H9 (cell line): ENCODE measurements around the gene EPHA8. TPM values are rescaled to one million over a fixed set of nuclear protein-coding genes. Genes with fewer than 3 reads are reported as not detected.

Experiments used
- DNase-seq: peaks from one replicate; pipeline ENCODE4 v3.0.0-alpha.2; 2017
- H2AFZ ChIP-seq: one replicate; pipeline ENCODE4 v1.6.1; 2013; ENCODE audit warnings: mild to moderate bottlenecking, low read length, control low read depth, moderate library complexity
- H2AK5ac ChIP-seq: 2 replicates; pipeline ENCODE4 v1.6.1; 2013; ENCODE audit warnings: low read length, control low read depth, mixed read lengths; ENCODE audit not compliant: insufficient read length
- H2BK120ac ChIP-seq: one replicate; pipeline ENCODE4 v1.6.1; 2013; ENCODE audit warnings: low read depth, mild to moderate bottlenecking, low read length, control low read depth, inconsistent platforms; ENCODE audit not compliant: poor library complexity, severe bottlenecking
- H2BK12ac ChIP-seq: 2 replicates; pipeline ENCODE4 v1.6.1; 2013; ENCODE audit warnings: low read length, control low read depth, mixed read lengths, low read depth; ENCODE audit not compliant: insufficient read length
- H2BK15ac ChIP-seq: 2 replicates; pipeline ENCODE4 v1.6.1; 2013; ENCODE audit warnings: low read depth, low read length, control low read depth
- H2BK20ac ChIP-seq: one replicate; pipeline ENCODE4 v1.6.1; 2013; ENCODE audit warnings: low read depth, mild to moderate bottlenecking, low read length, control low read depth, inconsistent platforms; ENCODE audit not compliant: poor library complexity, severe bottlenecking
- H2BK5ac ChIP-seq: 2 replicates; pipeline ENCODE4 v1.6.1; 2013; ENCODE audit warnings: low read length, control low read depth, mixed read lengths; ENCODE audit not compliant: insufficient read length
- H3K14ac ChIP-seq: 2 replicates; pipeline ENCODE4 v1.6.1; 2013; ENCODE audit warnings: low read length, control low read depth; ENCODE audit not compliant: insufficient read depth
- H3K18ac ChIP-seq: 2 replicates; pipeline ENCODE4 v1.6.1; 2013; ENCODE audit warnings: low read depth, mild to moderate bottlenecking, mixed read lengths, low read length, control low read depth; ENCODE audit not compliant: insufficient read length
- H3K23ac ChIP-seq: 2 replicates; pipeline ENCODE4 v1.6.1; 2013; ENCODE audit warnings: low read length, control low read depth, mixed read lengths, low read depth; ENCODE audit not compliant: insufficient read length
- H3K23me2 ChIP-seq: 2 replicates; pipeline ENCODE4 v1.6.1; 2013; ENCODE audit warnings: low read depth, mild to moderate bottlenecking, mixed read lengths, low read length, control low read depth; ENCODE audit not compliant: insufficient read length, poor library complexity, severe bottlenecking
- H3K27ac ChIP-seq: 2 replicates; pipeline ENCODE4 v1.5.1; 2013; ENCODE audit warnings: low read length, control low read depth, mixed read lengths, low read depth; ENCODE audit not compliant: insufficient read length
- H3K27me3 ChIP-seq: 2 replicates; pipeline ENCODE4 v1.6.1; 2013; ENCODE audit warnings: low read length, control low read depth, inconsistent platforms; ENCODE audit not compliant: insufficient read depth
- H3K4ac ChIP-seq: 2 replicates; pipeline ENCODE4 v1.6.1; 2013; ENCODE audit warnings: low read depth, mild to moderate bottlenecking, control low read depth, inconsistent platforms, low read length, moderate library complexity
- H3K4me1 ChIP-seq: 2 replicates; pipeline ENCODE4 v1.6.1; 2013; ENCODE audit warnings: low read length, control low read depth, inconsistent platforms; ENCODE audit not compliant: insufficient read depth
- H3K4me2 ChIP-seq: 2 replicates; pipeline ENCODE4 v1.6.1; 2013; ENCODE audit warnings: low read length, control low read depth, mixed read lengths; ENCODE audit not compliant: insufficient read length, insufficient read depth
- H3K56ac ChIP-seq: 2 replicates; pipeline ENCODE4 v1.6.1; 2013; ENCODE audit warnings: low read depth, mild to moderate bottlenecking, mixed read lengths, low read length, control low read depth; ENCODE audit not compliant: insufficient read length
- H3K79me1 ChIP-seq: 2 replicates; pipeline ENCODE4 v1.6.1; 2013; ENCODE audit warnings: low read depth, mild to moderate bottlenecking, moderate library complexity, low read length, control low read depth, inconsistent platforms; ENCODE audit not compliant: insufficient read depth, poor library complexity, severe bottlenecking
- H3K79me2 ChIP-seq: 2 replicates; pipeline ENCODE4 v1.6.1; 2013; ENCODE audit warnings: low read length, control low read depth, inconsistent platforms; ENCODE audit not compliant: insufficient read depth
- H3K9ac ChIP-seq: 2 replicates; pipeline ENCODE4 v1.6.1; 2013; ENCODE audit warnings: low read length, control low read depth, mixed read lengths; ENCODE audit not compliant: insufficient read length; ENCODE audit errors: extremely low read depth
- H3K9me3 ChIP-seq: one replicate; pipeline ENCODE4 v1.6.1; 2013; ENCODE audit warnings: low read depth, low read length, inconsistent platforms; ENCODE audit not compliant: control insufficient read depth
- H3T11ph ChIP-seq: one replicate; pipeline ENCODE4 v1.6.1; 2013; ENCODE audit warnings: mild to moderate bottlenecking, low read length, control low read depth, inconsistent platforms
- H4K20me1 ChIP-seq: one replicate; pipeline ENCODE4 v1.6.1; 2013; ENCODE audit not compliant: control insufficient read depth, insufficient read length, insufficient read depth
- H4K5ac ChIP-seq: 2 replicates; pipeline ENCODE4 v1.6.1; 2013; ENCODE audit warnings: low read depth, mild to moderate bottlenecking, mixed read lengths, low read length, control low read depth; ENCODE audit not compliant: insufficient read length
- H4K8ac ChIP-seq: replicated peaks from 2 replicates; pipeline ENCODE4 v1.6.1; 2013; ENCODE audit warnings: low read length, control low read depth, mixed read lengths, low read depth; ENCODE audit not compliant: insufficient read length
- H4K91ac ChIP-seq: 2 replicates; pipeline ENCODE4 v1.6.1; 2013; ENCODE audit warnings: low read depth, mild to moderate bottlenecking, moderate library complexity, mixed read lengths, low read length, control low read depth; ENCODE audit not compliant: insufficient read length
- H3K27ac Mint-ChIP-seq, 3 experiments: 2 replicates in 2 of 3; 3 replicates in 1 of 3; pipeline ENCODE4 v1.8.0; 2020 to 2021; ENCODE audit warnings: mixed read lengths in 3 of 3, mild to moderate bottlenecking in 1 of 3, moderate library complexity in 1 of 3
- H3K27me3 Mint-ChIP-seq: 2 replicates; pipeline ENCODE4 v1.8.0; 2021; ENCODE audit warnings: low read depth, mild to moderate bottlenecking, moderate library complexity, mixed read lengths
- H3K36me3 Mint-ChIP-seq, 3 experiments: 2 replicates in 2 of 3; 3 replicates in 1 of 3; pipeline ENCODE4 v1.8.0; 2020 to 2021; ENCODE audit warnings: low read depth in 3 of 3, mixed read lengths in 3 of 3; ENCODE audit not compliant: insufficient read depth in 1 of 3
- H3K4me1 Mint-ChIP-seq, 2 experiments: 2 replicates each; pipeline ENCODE4 v1.8.0; 2020; ENCODE audit warnings: mixed read lengths in 2 of 2
- H3K4me3 Mint-ChIP-seq, 2 experiments: 2 replicates in 1 of 2; 3 replicates in 1 of 2; pipeline ENCODE4 v1.8.0; 2020 to 2021; ENCODE audit warnings: mild to moderate bottlenecking in 2 of 2, mixed read lengths in 2 of 2, moderate library complexity in 1 of 2
- H3K9me3 Mint-ChIP-seq, 2 experiments: 2 replicates in 1 of 2; 3 replicates in 1 of 2; pipeline ENCODE4 v1.8.0; 2020; ENCODE audit warnings: mild to moderate bottlenecking in 2 of 2, mixed read lengths in 2 of 2, moderate library complexity in 1 of 2
- CTCF ChIP-seq: fragments of 200-600 bp; sonication (generic); conservative IDR thresholded peaks from 3 replicates; pipeline ENCODE4 v1.8.0; 2021; ENCODE audit warnings: antibody characterized with exemption, mild to moderate bottlenecking
- WGBS: extraction: QIAGEN DNeasy Blood & Tissue Kit; methylation state at CpG from one replicate; pipeline ENCODE4 v1.1.7; 2013; ENCODE audit warnings: missing lambda C conversion rate, low lambda C conversion rate, mixed read lengths; ENCODE audit not compliant: insufficient read length; ENCODE audit errors: extremely low coverage; 5-methylcytosine and 5-hydroxymethylcytosine counted together
- total RNA-seq: library from RNA; stranded (reverse); gene quantifications from 2 replicates; pipeline ENCODE4 v1.2.1, GENCODE V29; 2021

Gene EPHA8
- total RNA-seq, 1 experiment from 2014 or later: 3.4 TPM

- no peak overlapping the region for H2BK5ac ChIP-seq
- H3K9me3 ChIP-seq: no peaks in the 10 kb centered on the region
- H3K56ac ChIP-seq: no peak overlapping the region
- H4K20me1 ChIP-seq: no peaks in the 10 kb centered on the region
- Mint-ChIP-seq H3K4me1 (peaks cover 36 to 74% of the 10 kb centered on the region in 2 experiments), H3K27ac (no peak overlapping the region), H3K27me3 (peaks cover 75% of the 10 kb centered on the region), H3K36me3 (no peaks in the 10 kb centered on the region), H3K4me3 (peak overlapping the region in 1 of 2 experiments; percentile 20; a peak in 1 of 5 replicates), H3K9me3 (peaks cover 0 to 3% of the 10 kb centered on the region in 2 experiments; a peak in 2 of 5 replicates)
- no peaks in the 10 kb centered on the region for H3K79me2 ChIP-seq
- H2BK20ac ChIP-seq: no peak overlapping the region
- no peak overlapping the region for H2AK5ac ChIP-seq
- H3K18ac ChIP-seq: no peak overlapping the region
- no peak overlapping the region for H2BK12ac ChIP-seq
- no peak overlapping the region for H3K4ac ChIP-seq
- H4K8ac ChIP-seq: no peak overlapping the region
- DNase-seq: no peak
- H3T11ph ChIP-seq: no peak overlapping the region
- no peak overlapping the region for H3K27ac ChIP-seq
- no peak overlapping the region for H2BK15ac ChIP-seq
- H3K9ac ChIP-seq: no peak overlapping the region
- no peak overlapping the region for H2AFZ ChIP-seq
- H3K27me3 ChIP-seq: no peaks in the 10 kb centered on the region
- no peak overlapping the region for H3K14ac ChIP-seq
- no peak overlapping the region for H4K91ac ChIP-seq
- H3K23me2 ChIP-seq: no peaks in the 10 kb centered on the region
- no peak overlapping the region for H3K4me2 ChIP-seq
- WGBS: no CpG with 5 or more reads among the region's 10 CpGs
- no peak overlapping the region for H4K5ac ChIP-seq
- H3K23ac ChIP-seq: no peak overlapping the region
- no peaks in the 10 kb centered on the region for H3K4me1 ChIP-seq
- no peak overlapping the region for H2BK120ac ChIP-seq
- H3K79me1 ChIP-seq: no peaks in the 10 kb centered on the region
- TF ChIP-seq CTCF: no peak
Measured at GRCh38 chr1:22607154-22607553, 43.9 kb downstream of the EPHA8 start.
